Transverse colon (tissue), 4 donors: Measurements from ENCODE around the gene HOXA4. TPM values are rescaled to one million over a fixed set of nuclear protein-coding genes. Genes with fewer than 3 reads are reported as not detected.

Experiments used
- DNase-seq: peaks from one replicate; pipeline ENCODE4 v3.0.0-alpha.2; 2019
- H3K27ac ChIP-seq, 4 donors: fragments of 200-600 bp; sonication (generic); 2 replicates each; pipeline ENCODE4 v1.5.1; 2016 to 2018; ENCODE audit warnings: inconsistent platforms in 4 of 4
- H3K27me3 ChIP-seq: fragments of 200-600 bp; sonication (generic); 2 replicates; pipeline ENCODE4 v1.5.1; 2017; ENCODE audit warnings: inconsistent platforms
- H3K36me3 ChIP-seq, 4 donors: fragments of 200-600 bp; sonication (generic); 2 replicates each; pipeline ENCODE4 v1.5.1; 2017 to 2019; ENCODE audit warnings: inconsistent platforms in 4 of 4
- H3K4me1 ChIP-seq, 4 donors: fragments of 200-600 bp; sonication (generic); 2 replicates each; pipeline ENCODE4 v1.5.1; 2017 to 2020; ENCODE audit warnings: inconsistent platforms in 4 of 4
- H3K4me3 ChIP-seq, 4 donors: fragments of 200-600 bp; sonication (generic); 1 replicate in 1 of 4; 2 replicates in 3 of 4; pipeline versions ENCODE4 v1.5.1 to v1.6.1; 2017 to 2019; ENCODE audit warnings: inconsistent platforms in 4 of 4
- H3K9me3 ChIP-seq, 2 donors: fragments of 200-600 bp; sonication (generic); 2 replicates each; pipeline ENCODE4 v1.5.1; 2017 to 2019; ENCODE audit warnings: inconsistent platforms in 2 of 2
- CTCF ChIP-seq, 5 experiments: fragments of 200-600 bp in 3 of 5; fragments of 450-650 bp in 2 of 5; sonication (generic) in 3 of 5; IDR thresholded peaks; 1 replicate in 2 of 5; 2 replicates in 3 of 5; pipeline ENCODE4 v1.5.1; 2016 to 2017; ENCODE audit warnings: antibody characterized with exemption in 5 of 5, inconsistent platforms in 3 of 5, mild to moderate bottlenecking in 2 of 5, moderate library complexity in 1 of 5
- EP300 ChIP-seq: sonication (generic); formaldehyde crosslinking; IDR thresholded peaks from one replicate; pipeline ENCODE4 v1.6.1; 2017; ENCODE audit warnings: antibody characterized with exemption, low read depth
- POLR2A ChIP-seq: fragments of 450-650 bp; IDR thresholded peaks from one replicate; pipeline ENCODE4 v1.6.1; 2016; ENCODE audit warnings: antibody characterized with exemption, mild to moderate bottlenecking, moderate library complexity
- POLR2AphosphoS5 ChIP-seq, 3 donors: sonication (generic); formaldehyde crosslinking; IDR thresholded peaks; one replicate each; pipeline ENCODE4 v1.6.1; 2016; ENCODE audit warnings: antibody characterized with exemption in 3 of 3
- WGBS, 2 donors: methylation state at CpG; one replicate each; pipeline ENCODE4 v1.1.5; 2018; ENCODE audit warnings: low coverage in 1 of 2; 5-methylcytosine and 5-hydroxymethylcytosine counted together
- in situ Hi-C, 4 donors: fragments of 200-750 bp; cut with MboI; loops; one replicate each; pipeline versions ENCODE4 v1.15.0 to v1.15.1; 2017; ENCODE audit warnings: low sequenced_read_pairs in 3 of 4, low pct_ligation_motif_present in 1 of 4, low pct_unique_long_range_greater_than_20kb in 1 of 4
- intact Hi-C: fragments of 100-400 bp; cut with DNase I; formaldehyde crosslinking; loops from one replicate; pipeline ENCODE4 v1.15.1; 2023; ENCODE audit warnings: low total_unique reads
- total RNA-seq, 4 donors: library from RNA; depleted of rRNA; stranded (reverse); fragments of >200 nt; gene quantifications; one replicate each; pipeline ENCODE4 v1.1.0, GENCODE V29; 2016

HOXA4 gene
- total RNA-seq, 4 donors from 2014 or later: 3.5 to 42.4 (median 10.6) TPM

GRCh38 chr7:27171325-27171636 is 40.7 kb upstream of the HOXA4 start:
- in situ Hi-C loops: loop anchor here in 3 of 4 donors (25.0 kb wide), 3 partner anchors 809 to 1309 kb away; no protein-coding TSS in a partner anchor
- Histone ChIP-seq H3K36me3 (no peaks in the 10 kb centered on the region), H3K4me3 (peak overlapping the region; percentile 58 to 67 (median 60)), H3K9me3 (no peaks in the 10 kb centered on the region), H3K27ac (peak overlapping the region; percentile 95 to 99 (median 98)), H3K4me1 (peaks cover 0 to 44% (median 26%) of the 10 kb centered on the region in 4 donors), H3K27me3 (peaks cover 61% of the 10 kb centered on the region)
- WGBS, 2 donors: 9 to 20% methylated on average over 1 to 8 of the region's 8 CpGs
- DNase-seq: peak; percentile 47
- intact Hi-C loops: no loop called here
- TF ChIP-seq EP300 (no peak), POLR2AphosphoS5 (IDR thresholded peaks at IDR 0.05) (peak in 1 of 3 donors; percentile 5), CTCF (IDR thresholded peaks at IDR 0.05) (no peak), POLR2A (no peak)

- peaks cover 0 to 40% (median 24%) of the 10 kb centered on the region in 4 donors for H3K4me1 ChIP-seq
- no peaks in the 10 kb centered on the region for H3K9me3 ChIP-seq
- H3K36me3 ChIP-seq: no peaks in the 10 kb centered on the region
- no peak for TF ChIP-seq POLR2A
- TF ChIP-seq CTCF (IDR thresholded peaks at IDR 0.05): no peak
- no peak for TF ChIP-seq POLR2AphosphoS5 (IDR thresholded peaks at IDR 0.05)
- TF ChIP-seq EP300: no peak
- in situ Hi-C loops: loop anchor here in 3 of 4 donors (25.0 kb wide), 3 partner anchors 808 to 1308 kb away; no protein-coding TSS in a partner anchor
- H3K4me3 ChIP-seq: peak overlapping the region; percentile 58 to 69 (median 64)
- H3K27ac ChIP-seq: peak overlapping the region; percentile 95 to 99 (median 98)
- intact Hi-C loops: no loop called here
- WGBS, 2 donors: 7 to 15% methylated on average over 11 of the region's 11 CpGs
- peaks cover 65% of the 10 kb centered on the region for H3K27me3 ChIP-seq
- no peak for DNase-seq
Observed at GRCh38 chr7:27170426-27171324, 40.1 kb upstream of the HOXA4 start.

GRCh38 chr7:27169658-27170425 is 39.3 kb upstream of the HOXA4 start:
- H3K36me3 ChIP-seq: no peaks in the 10 kb centered on the region
- H3K9me3 ChIP-seq: no peaks in the 10 kb centered on the region
- peaks cover 62% of the 10 kb centered on the region for H3K27me3 ChIP-seq
- no peak for TF ChIP-seq EP300
- TF ChIP-seq POLR2A: peak; percentile 34
- peak in 2 of 3 donors; percentile 28 to 48 for TF ChIP-seq POLR2AphosphoS5 (IDR thresholded peaks at IDR 0.05)
- intact Hi-C loops (loop anchor here (10.0 kb wide), 1 partner anchor 1315 kb away; no protein-coding TSS in a partner anchor), in situ Hi-C loops (loop anchor here in 3 of 4 donors (25.0 kb wide), 3 partner anchors 808 to 1308 kb away; no protein-coding TSS in a partner anchor)
- peak; percentile 28 for DNase-seq
- peak overlapping the region; percentile 58 to 69 (median 64) for H3K4me3 ChIP-seq
- peaks cover 0 to 37% (median 16%) of the 10 kb centered on the region in 4 donors for H3K4me1 ChIP-seq
- 0 to 14% methylated on average over 1 to 44 of the region's 46 CpGs for WGBS, 2 donors
- H3K27ac ChIP-seq: peak overlapping the region; percentile 95 to 99 (median 98)

GRCh38 chr7:27168265-27168947 is 37.8 kb upstream of the HOXA4 start:
- peaks cover 0 to 30% (median 12%) of the 10 kb centered on the region in 4 donors for H3K4me1 ChIP-seq
- intact Hi-C loops: loop anchor here (10.0 kb wide), 1 partner anchor 1314 kb away; no protein-coding TSS in a partner anchor
- H3K4me3 ChIP-seq: peak overlapping the region; percentile 11 to 67 (median 60)
- in situ Hi-C loops: loop anchor here in 3 of 4 donors (25.0 kb wide), 3 partner anchors 806 to 1306 kb away; no protein-coding TSS in a partner anchor
- no peaks in the 10 kb centered on the region for H3K36me3 ChIP-seq
- no peak for DNase-seq
- TF ChIP-seq POLR2AphosphoS5 (IDR thresholded peaks at IDR 0.05) (peak; percentile 9 to 67 (median 40)), EP300 (no peak), POLR2A (no peak), CTCF (IDR thresholded peaks at IDR 0.05) (no peak)
- H3K9me3 ChIP-seq: no peaks in the 10 kb centered on the region
- peaks cover 49% of the 10 kb centered on the region for H3K27me3 ChIP-seq
- H3K27ac ChIP-seq: peak overlapping the region; percentile 95 to 99 (median 98)
- WGBS, 2 donors: 11 to 17% methylated on average over 2 to 25 of the region's 25 CpGs
